Lung (tissue), 12 donors: ENCODE results near the gene ANKRD13D. TPM values are rescaled to one million over a fixed set of nuclear protein-coding genes. Genes with fewer than 3 reads are reported as not detected.
A peak's percentile ranks its signal among the peaks of the same experiment; 100 is the strongest.

Experiments used
- ATAC-seq: fragments of 200-7000 bp; cut with Tn5 transposase; one replicate; pipeline ENCODE4 v1.9.1; 2020; ENCODE audit warnings: moderate number of reproducible peaks; ENCODE audit not compliant: insufficient read depth, low FRiP score
- DNase-seq, 3 donors: peaks; one replicate each; pipeline ENCODE4 v3.0.0-alpha.2; 2013 to 2017
- H3K27ac ChIP-seq, 2 donors: one replicate each; pipeline ENCODE4 v1.5.1; 2013; ENCODE audit warnings: mild to moderate bottlenecking in 2 of 2, moderate library complexity in 2 of 2, control low read depth in 1 of 2, inconsistent platforms in 1 of 2, low read depth in 1 of 2, low read length in 1 of 2
- H3K27me3 ChIP-seq, 3 donors: one replicate each; pipeline ENCODE4 v1.5.1; 2013; ENCODE audit warnings: low read length in 2 of 3; ENCODE audit not compliant: control insufficient read depth in 3 of 3, insufficient read depth in 3 of 3
- H3K36me3 ChIP-seq, 4 donors: one replicate each; pipeline ENCODE4 v1.5.1; 2013; ENCODE audit warnings: low read length in 4 of 4, mild to moderate bottlenecking in 1 of 4, moderate library complexity in 1 of 4; ENCODE audit not compliant: control insufficient read depth in 4 of 4, insufficient read depth in 4 of 4
- H3K4me1 ChIP-seq, 5 donors: one replicate each; pipeline ENCODE4 v1.5.1; 2013; ENCODE audit warnings: low read length in 5 of 5, mild to moderate bottlenecking in 2 of 5, moderate library complexity in 1 of 5; ENCODE audit not compliant: control insufficient read depth in 5 of 5, insufficient read depth in 5 of 5
- H3K4me3 ChIP-seq: one replicate; pipeline ENCODE4 v1.5.1; 2013; ENCODE audit warnings: mild to moderate bottlenecking, control low read depth, moderate library complexity
- H3K9ac ChIP-seq, 2 donors: one replicate each; pipeline ENCODE4 v1.5.1; 2013; ENCODE audit warnings: low read length in 2 of 2, control low read depth in 1 of 2; ENCODE audit not compliant: insufficient read depth in 1 of 2
- H3K9me3 ChIP-seq, 4 donors: one replicate each; pipeline ENCODE4 v1.5.1; 2013; ENCODE audit warnings: low read length in 3 of 4, mild to moderate bottlenecking in 1 of 4, moderate library complexity in 1 of 4; ENCODE audit not compliant: control insufficient read depth in 4 of 4, insufficient read depth in 3 of 4
- WGBS, 2 donors: extraction: QIAGEN DNeasy Blood & Tissue Kit; methylation state at CpG; one replicate each; pipeline ENCODE4 v1.1.7; 2013; 5-methylcytosine and 5-hydroxymethylcytosine counted together
- polyA plus RNA-seq, 2 donors: library from polyadenylated mRNA; stranded (reverse); fragments of 200-250 nt; gene quantifications; one replicate each; pipeline ENCODE4 v1.2.1, GENCODE V29; 2013
- total RNA-seq, 2 donors: library from RNA; depleted of rRNA in 1 of 2; stranded (reverse); fragments of >200 nt in 1 of 2; gene quantifications; one replicate each; pipeline ENCODE4 v1.2.1, GENCODE V29; 2014 to 2021
- TF ChIP-seq, protein P1 (sequence below): IDR thresholded peaks from 2 replicates; pipeline ENCODE4 v1.5.1; 2012; ENCODE audit warnings: mild to moderate bottlenecking; ENCODE audit errors: control extremely low read depth, extremely low read depth
- donor health status: control.
- donor health status: control.
- donor health status: Bipolar disorder and iron deficiency.
- donor health status: healthy.
- donor health status: DM: yes; HTN: yes; CAD: no.

ANKRD13D gene
- total and polyA plus RNA-seq, 4 donors = 35.9 to 86.2 (median 60.5) TPM

DNA sequence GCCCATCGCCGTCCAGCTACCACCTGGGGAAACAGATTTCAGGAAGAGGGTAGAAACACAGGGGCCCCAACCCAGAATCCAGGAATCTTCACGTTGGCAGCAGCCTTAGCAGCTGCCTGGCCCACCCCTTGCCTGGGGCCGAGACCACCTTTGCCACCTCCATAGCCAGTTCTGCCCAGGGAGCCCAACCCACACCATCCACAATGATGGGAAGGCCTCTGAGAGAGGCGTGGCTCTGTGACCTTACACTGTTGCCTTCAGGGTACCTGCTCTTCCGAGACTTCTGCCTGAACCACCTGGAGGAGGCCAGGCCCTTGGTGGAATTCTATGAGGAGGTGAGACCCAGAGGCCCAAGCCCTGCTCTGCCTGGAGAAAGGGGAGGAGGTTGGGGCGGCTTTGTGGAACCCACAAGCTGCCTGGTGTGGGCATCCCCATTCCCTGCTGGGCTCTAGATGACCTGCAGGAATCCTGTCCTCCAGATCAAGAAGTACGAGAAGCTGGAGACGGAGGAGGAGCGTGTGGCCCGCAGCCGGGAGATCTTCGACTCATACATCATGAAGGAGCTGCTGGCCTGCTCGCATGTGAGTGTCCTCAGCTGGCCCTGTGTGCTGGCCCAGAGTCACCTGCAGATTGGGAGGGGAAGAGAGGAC lies 10.0 kb upstream of the ANKRD13D start:
- ATAC-seq (no peak), DNase-seq (no peak)
- H3K27me3 ChIP-seq = no peaks in the 10 kb centered on the region
- WGBS, 2 donors = 75 to 87% methylated on average over 14 of the region's 14 CpGs
- no peaks in the 10 kb centered on the region for H3K9me3 ChIP-seq
- peaks cover 0 to 53% (median 35%) of the 10 kb centered on the region in 4 donors for H3K36me3 ChIP-seq
- H3K4me1 ChIP-seq = peaks cover 7 to 53% (median 21%) of the 10 kb centered on the region in 5 donors
- peak overlapping the region in 1 of 2 donors; percentile 97 for H3K27ac ChIP-seq
- no peak overlapping the region for H3K9ac ChIP-seq
- TF ChIP-seq, protein P1, sequence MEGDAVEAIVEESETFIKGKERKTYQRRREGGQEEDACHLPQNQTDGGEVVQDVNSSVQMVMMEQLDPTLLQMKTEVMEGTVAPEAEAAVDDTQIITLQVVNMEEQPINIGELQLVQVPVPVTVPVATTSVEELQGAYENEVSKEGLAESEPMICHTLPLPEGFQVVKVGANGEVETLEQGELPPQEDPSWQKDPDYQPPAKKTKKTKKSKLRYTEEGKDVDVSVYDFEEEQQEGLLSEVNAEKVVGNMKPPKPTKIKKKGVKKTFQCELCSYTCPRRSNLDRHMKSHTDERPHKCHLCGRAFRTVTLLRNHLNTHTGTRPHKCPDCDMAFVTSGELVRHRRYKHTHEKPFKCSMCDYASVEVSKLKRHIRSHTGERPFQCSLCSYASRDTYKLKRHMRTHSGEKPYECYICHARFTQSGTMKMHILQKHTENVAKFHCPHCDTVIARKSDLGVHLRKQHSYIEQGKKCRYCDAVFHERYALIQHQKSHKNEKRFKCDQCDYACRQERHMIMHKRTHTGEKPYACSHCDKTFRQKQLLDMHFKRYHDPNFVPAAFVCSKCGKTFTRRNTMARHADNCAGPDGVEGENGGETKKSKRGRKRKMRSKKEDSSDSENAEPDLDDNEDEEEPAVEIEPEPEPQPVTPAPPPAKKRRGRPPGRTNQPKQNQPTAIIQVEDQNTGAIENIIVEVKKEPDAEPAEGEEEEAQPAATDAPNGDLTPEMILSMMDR = no peak
- no peak overlapping the region for H3K4me3 ChIP-seq

DNA sequence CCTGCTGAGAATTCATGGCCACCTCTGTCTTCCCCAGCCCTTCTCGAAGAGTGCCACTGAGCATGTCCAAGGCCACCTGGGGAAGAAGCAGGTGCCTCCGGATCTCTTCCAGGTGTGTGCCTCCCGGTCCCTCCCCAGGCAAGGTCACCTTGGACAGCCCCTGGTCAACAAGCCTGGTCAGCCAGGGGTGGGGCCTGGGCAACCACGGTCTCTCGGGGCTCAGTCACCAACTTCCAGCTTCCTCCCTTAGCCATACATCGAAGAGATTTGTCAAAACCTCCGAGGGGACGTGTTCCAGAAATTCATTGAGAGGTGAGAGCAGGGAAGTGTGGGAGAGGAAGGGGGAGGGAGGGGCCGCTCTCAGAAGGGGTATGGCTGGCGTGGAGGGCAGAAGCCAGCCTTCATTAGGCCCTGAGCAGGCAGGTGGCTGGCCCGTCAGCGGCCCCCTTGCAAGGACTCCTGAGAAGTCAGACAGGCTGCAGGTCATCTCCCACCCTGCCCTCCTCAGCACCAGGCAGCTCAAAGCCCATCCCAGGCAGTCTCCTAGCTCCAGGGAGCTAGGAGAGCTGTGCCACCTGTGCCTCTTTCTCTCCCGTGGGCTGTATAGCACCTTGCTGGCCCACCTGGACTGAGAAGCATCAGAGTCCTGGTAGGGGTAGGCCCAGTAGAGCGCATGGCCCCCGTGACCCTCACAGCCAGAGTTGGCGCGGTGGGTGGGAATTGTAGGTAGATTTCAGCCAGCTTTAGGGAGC lies 9.3 kb upstream of the ANKRD13D start:
- H3K4me1 ChIP-seq = peaks cover 4 to 50% (median 21%) of the 10 kb centered on the region in 5 donors
- peaks cover 0 to 2% (median 0%) of the 10 kb centered on the region in 4 donors for H3K9me3 ChIP-seq
- H3K9ac ChIP-seq = no peak overlapping the region
- peaks cover 0 to 60% (median 37%) of the 10 kb centered on the region in 4 donors for H3K36me3 ChIP-seq
- DNase-seq = no peak
- H3K4me3 ChIP-seq = no peak overlapping the region
- no peak for ATAC-seq
- no peaks in the 10 kb centered on the region for H3K27me3 ChIP-seq
- TF ChIP-seq, protein P1 = no peak
- whole genome bisulfite sequencing, 2 donors = 67 to 79% methylated on average over 17 of the region's 17 CpGs
- peak overlapping the region in 1 of 2 donors; percentile 49 for H3K27ac ChIP-seq

DNA sequence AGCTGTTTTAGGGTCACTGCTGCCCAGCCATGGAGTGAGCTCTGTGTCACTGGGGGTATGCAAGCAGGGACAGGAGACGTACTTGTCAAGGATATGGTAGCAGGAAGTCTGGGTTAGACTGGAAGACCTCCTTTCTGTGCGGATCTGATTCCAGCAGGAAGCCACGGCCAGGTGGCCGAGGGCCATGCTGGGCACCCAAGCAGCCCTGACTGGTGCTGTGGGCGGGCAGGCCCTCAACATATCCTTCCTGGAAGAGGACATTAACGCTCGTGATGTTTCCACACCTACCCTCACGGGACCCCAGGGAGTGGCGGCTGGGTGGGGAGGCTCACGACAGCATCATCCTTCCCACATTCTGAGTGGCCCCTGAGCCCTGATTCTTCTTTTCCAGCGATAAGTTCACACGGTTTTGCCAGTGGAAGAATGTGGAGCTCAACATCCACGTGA lies 8.7 kb upstream of the ANKRD13D start:
- Histone ChIP-seq H3K4me1 (peaks cover 4 to 44% (median 21%) of the 10 kb centered on the region in 5 donors), H3K27me3 (no peaks in the 10 kb centered on the region), H3K9ac (no peak overlapping the region), H3K36me3 (peaks cover 0 to 65% (median 37%) of the 10 kb centered on the region in 4 donors), H3K9me3 (peaks cover 0 to 2% (median 0%) of the 10 kb centered on the region in 4 donors), H3K4me3 (no peak overlapping the region), H3K27ac (peak overlapping the region in 1 of 2 donors; percentile 49)
- TF ChIP-seq, protein P1 = no peak
- no peak for DNase-seq
- WGBS, 2 donors = 53 to 70% methylated on average over 13 of the region's 13 CpGs
- ATAC-seq = no peak
